GM23338 (cell line): Measurements from ENCODE around the gene FGA. TPM values are rescaled to one million over a fixed set of nuclear protein-coding genes. Genes with fewer than 3 reads are reported as not detected.

Source experiments
- ATAC-seq: fragments of 200-7000 bp; cut with Tn5 transposase; 3 replicates; pipeline ENCODE4 v1.9.1; 2020
- DNase-seq: peaks from one replicate; pipeline ENCODE4 v3.0.0-alpha.2; 2015; ENCODE audit warnings: low spot score
- H2AFZ ChIP-seq: fragments of 200-600 bp; sonication (generic); 2 replicates; pipeline ENCODE4 v1.8.0; 2016; ENCODE audit warnings: antibody characterized with exemption, mild to moderate bottlenecking, moderate library complexity
- H3F3A ChIP-seq: fragments of 200-600 bp; sonication (generic); replicated peaks from 2 replicates; pipeline ENCODE4 v1.8.0; 2017; ENCODE audit warnings: antibody characterized with exemption, mixed run types, low read depth
- H3K27ac ChIP-seq: fragments of 200-600 bp; sonication (generic); 2 replicates; pipeline ENCODE4 v1.6.1; 2016; ENCODE audit warnings: low read depth
- H3K27me3 ChIP-seq: fragments of 200-600 bp; sonication (generic); 2 replicates; pipeline ENCODE4 v1.8.0; 2016; ENCODE audit warnings: mild to moderate bottlenecking, mixed run types, moderate library complexity; ENCODE audit not compliant: insufficient read depth
- H3K36me3 ChIP-seq: fragments of 200-600 bp; sonication (generic); 2 replicates; pipeline ENCODE4 v1.8.0; 2016; ENCODE audit warnings: mild to moderate bottlenecking; ENCODE audit not compliant: insufficient read depth
- H3K4me1 ChIP-seq: fragments of 200-600 bp; sonication (generic); 2 replicates; pipeline ENCODE4 v1.8.0; 2016; ENCODE audit warnings: mild to moderate bottlenecking, moderate library complexity; ENCODE audit not compliant: insufficient read depth
- H3K4me2 ChIP-seq: fragments of 200-600 bp; sonication (generic); 2 replicates; pipeline ENCODE4 v1.7.1; 2017; ENCODE audit warnings: mixed run types
- H3K4me3 ChIP-seq: fragments of 200-600 bp; sonication (generic); 2 replicates; pipeline ENCODE4 v1.6.1; 2016; ENCODE audit warnings: mixed run types
- H3K79me2 ChIP-seq: fragments of 200-600 bp; sonication (generic); replicated peaks from 2 replicates; pipeline ENCODE4 v1.8.0; 2017; ENCODE audit warnings: mild to moderate bottlenecking; ENCODE audit not compliant: insufficient read depth
- H3K9me2 ChIP-seq: fragments of 200-600 bp; sonication (generic); 2 replicates; pipeline ENCODE4 v1.8.0; 2017; ENCODE audit not compliant: insufficient read depth
- H4K20me1 ChIP-seq: fragments of 200-600 bp; sonication (generic); replicated peaks from 2 replicates; pipeline ENCODE4 v1.8.0; 2017; ENCODE audit warnings: mild to moderate bottlenecking; ENCODE audit not compliant: insufficient read depth
- H3K27ac Mint-ChIP-seq: 2 replicates; pipeline ENCODE4 v1.8.0; 2020; ENCODE audit warnings: inconsistent platforms, mild to moderate bottlenecking, moderate library complexity, mixed read lengths
- H3K27me3 Mint-ChIP-seq: 3 replicates; pipeline ENCODE4 v1.8.0; 2022; ENCODE audit warnings: low read depth, mild to moderate bottlenecking, moderate library complexity, mixed read lengths, inconsistent platforms; ENCODE audit not compliant: insufficient read depth, poor library complexity
- H3K36me3 Mint-ChIP-seq: 3 replicates; pipeline ENCODE4 v1.8.0; 2021; ENCODE audit warnings: low read depth, mild to moderate bottlenecking, inconsistent platforms, moderate library complexity, mixed read lengths
- H3K4me1 Mint-ChIP-seq: 3 replicates; pipeline ENCODE4 v1.8.0; 2020; ENCODE audit warnings: mild to moderate bottlenecking, inconsistent platforms, mixed read lengths
- H3K4me3 Mint-ChIP-seq: 3 replicates; pipeline ENCODE4 v1.8.0; 2021; ENCODE audit warnings: moderate library complexity, mild to moderate bottlenecking, inconsistent platforms, mixed read lengths
- H3K9me3 Mint-ChIP-seq: 3 replicates; pipeline ENCODE4 v1.8.0; 2020; ENCODE audit warnings: moderate library complexity, mild to moderate bottlenecking, inconsistent platforms, mixed read lengths
- CREB1 ChIP-seq: fragments of 250-450 bp; sonication (Bioruptor Pico); IDR thresholded peaks from 2 replicates; pipeline ENCODE4 v1.5.0; 2020; ENCODE audit warnings: low read depth, mild to moderate bottlenecking, moderate library complexity
- CTCF ChIP-seq, 2 experiments: fragments of 200-600 bp in 1 of 2; sonication (generic) in 1 of 2; conservative IDR thresholded peaks; 2 replicates each; pipeline versions ENCODE4 v1.5.1 to v1.6.1; 2016 to 2017; ENCODE audit warnings: antibody characterized with exemption in 2 of 2, low read depth in 2 of 2, mild to moderate bottlenecking in 2 of 2, moderate library complexity in 1 of 2
- ETS1 ChIP-seq: IDR thresholded peaks from 2 replicates; pipeline ENCODE4 v1.6.1; 2016; ENCODE audit warnings: antibody characterized with exemption
- EZH2 ChIP-seq: fragments of 200-600 bp; sonication (generic); IDR thresholded peaks from one replicate; pipeline ENCODE4 v1.8.0; 2017; ENCODE audit warnings: antibody characterized with exemption, mild to moderate bottlenecking, low read depth; ENCODE audit not compliant: unreplicated experiment
- EZH2phosphoT487 ChIP-seq: fragments of 200-600 bp; sonication (generic); IDR thresholded peaks from one replicate; pipeline ENCODE4 v1.8.1; 2018; ENCODE audit warnings: antibody characterized with exemption; ENCODE audit not compliant: unreplicated experiment
- JUNB ChIP-seq: IDR thresholded peaks from one replicate; pipeline ENCODE4 v1.6.1; 2016; ENCODE audit warnings: antibody characterized with exemption; ENCODE audit not compliant: unreplicated experiment
- NANOG ChIP-seq: IDR thresholded peaks from 2 replicates; pipeline ENCODE4 v1.6.1; 2016; ENCODE audit warnings: antibody characterized with exemption, borderline replicate concordance
- POLR2AphosphoS5 ChIP-seq: IDR thresholded peaks from 2 replicates; pipeline ENCODE4 v1.6.1; 2016; ENCODE audit warnings: antibody characterized with exemption, low read depth
- REST ChIP-seq: IDR thresholded peaks from one replicate; pipeline ENCODE4 v1.6.1; 2018; ENCODE audit warnings: antibody characterized with exemption; ENCODE audit not compliant: unreplicated experiment
- STAT1 ChIP-seq: IDR thresholded peaks from one replicate; pipeline ENCODE4 v1.6.1; 2016; ENCODE audit warnings: antibody characterized with exemption; ENCODE audit not compliant: unreplicated experiment
- ZNF114 ChIP-seq: fragments of 250-450 bp; sonication (Bioruptor Pico); IDR thresholded peaks from 2 replicates; pipeline ENCODE4 v1.5.0; 2020; ENCODE audit warnings: mild to moderate bottlenecking, moderate library complexity
- ZNF331 ChIP-seq: fragments of 250-450 bp; sonication (Bioruptor Pico); IDR thresholded peaks from 2 replicates; pipeline ENCODE4 v1.5.0; 2020; ENCODE audit warnings: low read depth, mild to moderate bottlenecking, moderate library complexity
- ZNF462 ChIP-seq: fragments of 250-450 bp; sonication (Bioruptor Pico); IDR thresholded peaks from 2 replicates; pipeline ENCODE4 v1.5.0; 2020; ENCODE audit warnings: mild to moderate bottlenecking, moderate library complexity
- polyA plus RNA-seq: library from polyadenylated mRNA; unstranded; fragments of >200 nt; fragmentation: Nextera tagmentation; extraction: Ambion mirVana; gene quantifications from 2 replicates; pipeline ENCODE4 v1.2.1, GENCODE V29; 2016
- total RNA-seq: library from RNA; depleted of rRNA; stranded (reverse); fragments of >200 nt; shearing (Covaris generic); gene quantifications from 2 replicates; pipeline ENCODE4 v1.2.3, GENCODE V29; 2014

The FGA gene
- total and polyA plus RNA-seq, 2 experiments from 2014 or later: not detected

- Histone ChIP-seq H3K9me2 (peaks cover 4% of the 10 kb centered on the region; the same call in 1 of the 2 replicates), H3K27ac (no peak overlapping the region), H3K4me3 (no peak overlapping the region), H3K36me3 (no peaks in the 10 kb centered on the region), H3K4me2 (no peak overlapping the region), H3K4me1 (peaks cover 16% of the 10 kb centered on the region), H4K20me1 (no peaks in the 10 kb centered on the region), H3K27me3 (peaks cover 37% of the 10 kb centered on the region), H3F3A (no peaks in the 10 kb centered on the region), H3K79me2 (no peaks in the 10 kb centered on the region), H2AFZ (no peak overlapping the region)
- H3K27me3 Mint-ChIP-seq: peaks cover 5% of the 10 kb centered on the region
- DNase-seq (no peak), ATAC-seq (no peak)
- no peak for TF ChIP-seq ZNF114
- TF ChIP-seq ETS1: no peak
- no peak for TF ChIP-seq EZH2phosphoT487
- TF ChIP-seq JUNB: no peak
- no peak for TF ChIP-seq EZH2
- no peak for TF ChIP-seq ZNF462
- TF ChIP-seq CREB1 (CRISPR knock-in tag): no peak
- TF ChIP-seq CTCF (conservative IDR thresholded peaks at IDR 0.05; ENCODE audit: low read depth in 2 of 2): no peak
- no peak for TF ChIP-seq REST
- no peak for TF ChIP-seq NANOG
- no peak for TF ChIP-seq POLR2AphosphoS5
- TF ChIP-seq STAT1: no peak
- TF ChIP-seq ZNF331 (CRISPR knock-in tag): no peak
- no peaks in the 10 kb centered on the region for H3K36me3 Mint-ChIP-seq
- no peaks in the 10 kb centered on the region for H3K9me3 Mint-ChIP-seq
- H3K27ac Mint-ChIP-seq: no peak overlapping the region
- no peak overlapping the region for H3K4me3 Mint-ChIP-seq
- H3K4me1 Mint-ChIP-seq: peaks cover 11% of the 10 kb centered on the region
Measured at GRCh38 chr4:154630324-154630723, 39.8 kb upstream of the FGA start.
